Small intestine (tissue), 7 donors: Measurements from ENCODE around the gene CENPB. TPM values are rescaled to one million over a fixed set of nuclear protein-coding genes. Genes with fewer than 3 reads are reported as not detected.

ENCODE experiments used
- DNase-seq, 2 donors: peaks; one replicate each; pipeline versions ENCODE4 v3.0.0 to v3.0.0-alpha.2; 2013
- FAIRE-seq: peaks from 2 replicates; lab custom pipeline; 2012; peaks lifted over from hg19 to GRCh38; lab: Jason Lieb, UNC
- H3K27ac ChIP-seq, 3 donors: one replicate each; pipeline ENCODE4 v1.5.1; 2013; ENCODE audit warnings: low read length in 2 of 3, mild to moderate bottlenecking in 2 of 3, control low read depth in 1 of 3, inconsistent platforms in 1 of 3, low read depth in 1 of 3, moderate library complexity in 1 of 3
- H3K27me3 ChIP-seq, 3 donors: one replicate each; pipeline ENCODE4 v1.6.1; 2013; ENCODE audit warnings: low read length in 3 of 3, inconsistent platforms in 1 of 3; ENCODE audit not compliant: control insufficient read depth in 3 of 3, insufficient read depth in 3 of 3
- H3K36me3 ChIP-seq, 3 donors: one replicate each; pipeline ENCODE4 v1.6.1; 2013; ENCODE audit warnings: low read length in 3 of 3, inconsistent platforms in 1 of 3, low read depth in 1 of 3, mild to moderate bottlenecking in 1 of 3, moderate library complexity in 1 of 3; ENCODE audit not compliant: control insufficient read depth in 3 of 3, insufficient read depth in 2 of 3
- H3K4me1 ChIP-seq, 3 donors: one replicate each; pipeline ENCODE4 v1.6.1; 2013; ENCODE audit warnings: low read length in 2 of 3, inconsistent platforms in 1 of 3, low read depth in 1 of 3, mild to moderate bottlenecking in 1 of 3, moderate library complexity in 1 of 3; ENCODE audit not compliant: control insufficient read depth in 3 of 3, insufficient read depth in 2 of 3
- H3K4me3 ChIP-seq, 3 donors: one replicate each; pipeline ENCODE4 v1.5.1; 2013; ENCODE audit warnings: low read length in 3 of 3, control low read depth in 1 of 3, inconsistent platforms in 1 of 3, low read depth in 1 of 3, mild to moderate bottlenecking in 1 of 3, moderate library complexity in 1 of 3
- H3K9me3 ChIP-seq, 2 donors: one replicate each; pipeline ENCODE4 v1.6.1; 2013; ENCODE audit warnings: low read depth in 1 of 2, low read length in 1 of 2; ENCODE audit not compliant: control insufficient read depth in 2 of 2, insufficient read depth in 1 of 2
- WGBS, 3 donors: extraction: QIAGEN DNeasy Blood & Tissue Kit; methylation state at CpG; one replicate each; pipeline ENCODE4 v1.1.7; 2013; 5-methylcytosine and 5-hydroxymethylcytosine counted together
- polyA plus RNA-seq, 4 donors: library from polyadenylated mRNA; stranded (reverse) in 3 of 4; unstranded in 1 of 4; fragments of 200-250 nt in 3 of 4; fragments of 120-200 nt in 1 of 4; gene quantifications; one replicate each; pipeline versions ENCODE4 v1.2.1 to v1.2.3, GENCODE V29; 2013
- donor health status: healthy with polysubstance abuse.
- donor health status: control.
- donor health status: control.
- donor health status: Bipolar disorder and iron deficiency.
- donor health status: healthy.

CENPB gene
- polyA plus RNA-seq, 4 donors = 54.7 to 73.2 (median 60.5) TPM

DNA sequence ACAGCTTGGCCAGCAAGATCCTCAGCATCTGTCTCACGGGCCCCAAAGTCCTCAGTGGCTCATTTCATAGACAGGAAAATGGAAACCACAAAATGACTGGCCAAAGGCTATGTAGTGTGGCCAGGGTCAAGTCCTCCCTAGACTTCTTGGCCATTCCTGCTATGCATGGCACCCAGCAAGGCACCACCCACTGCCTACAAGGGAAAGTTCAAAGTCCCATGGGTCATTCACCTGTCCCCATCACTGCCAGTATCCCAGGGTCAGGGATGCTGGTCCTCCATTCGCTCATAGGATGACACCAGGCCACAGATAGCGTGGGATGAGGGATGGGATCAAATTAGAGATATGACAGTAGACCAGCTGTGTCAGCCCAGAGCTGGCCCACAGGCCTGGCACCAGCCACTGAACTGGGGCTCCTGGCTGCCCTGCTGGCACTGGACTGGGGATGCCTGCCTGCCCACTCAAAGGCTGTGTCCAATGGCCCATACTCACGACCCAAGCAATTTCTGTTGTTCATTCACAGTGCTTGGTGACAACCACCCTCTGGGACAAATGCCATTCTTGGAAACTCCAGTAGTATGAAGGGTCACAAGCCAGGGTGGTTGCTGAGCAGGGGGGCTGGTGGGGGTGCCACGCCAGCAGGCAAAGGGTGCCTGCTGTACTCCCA lies 30.6 kb downstream of the CENPB start:
- no peaks in the 10 kb centered on the region for H3K9me3 ChIP-seq
- WGBS, 3 donors = 72 to 98% (median 93%) methylated on average over 4 to 5 of the region's 5 CpGs
- H3K27me3 ChIP-seq = peaks cover 0 to 5% (median 0%) of the 10 kb centered on the region in 3 donors
- peaks cover 0 to 57% (median 0%) of the 10 kb centered on the region in 3 donors for H3K36me3 ChIP-seq
- FAIRE-seq (no peak), DNase-seq (no peak)
- H3K4me1 ChIP-seq = peaks cover 0 to 5% (median 3%) of the 10 kb centered on the region in 3 donors
- H3K27ac ChIP-seq = no peak overlapping the region
- no peak overlapping the region for H3K4me3 ChIP-seq

GRCh38 chr20:3755269-3755668 lies 31.3 kb downstream of the CENPB start:
- no peaks in the 10 kb centered on the region for H3K9me3 ChIP-seq
- DNase-seq (no peak), FAIRE-seq (no peak)
- no peak overlapping the region for H3K27ac ChIP-seq
- peaks cover 0 to 12% (median 0%) of the 10 kb centered on the region in 3 donors for H3K27me3 ChIP-seq
- peaks cover 0 to 58% (median 0%) of the 10 kb centered on the region in 3 donors for H3K36me3 ChIP-seq
- H3K4me1 ChIP-seq = peaks cover 0 to 5% (median 3%) of the 10 kb centered on the region in 3 donors
- WGBS, 3 donors = 82 to 91% (median 86%) methylated on average over 7 of the region's 7 CpGs
- no peak overlapping the region for H3K4me3 ChIP-seq

GRCh38 chr20:3754276-3754630 lies 32.3 kb downstream of the CENPB start:
- Histone ChIP-seq H3K4me1 (peaks cover 0 to 9% (median 3%) of the 10 kb centered on the region in 3 donors), H3K9me3 (no peaks in the 10 kb centered on the region), H3K27ac (no peak overlapping the region), H3K27me3 (peaks cover 0 to 21% (median 0%) of the 10 kb centered on the region in 3 donors), H3K36me3 (peaks cover 0 to 53% (median 0%) of the 10 kb centered on the region in 3 donors), H3K4me3 (no peak overlapping the region)
- FAIRE-seq (no peak), DNase-seq (no peak)
- 93 to 98% (median 95%) methylated on average over 16 of the region's 16 CpGs for WGBS, 3 donors

GRCh38 chr20:3753501-3754275 lies 32.9 kb downstream of the CENPB start:
- no peak for FAIRE-seq
- Histone ChIP-seq H3K4me3 (no peak overlapping the region), H3K27ac (no peak overlapping the region), H3K9me3 (no peaks in the 10 kb centered on the region), H3K4me1 (peaks cover 0 to 9% (median 3%) of the 10 kb centered on the region in 3 donors), H3K27me3 (peaks cover 0 to 26% (median 0%) of the 10 kb centered on the region in 3 donors), H3K36me3 (peaks cover 0 to 47% (median 0%) of the 10 kb centered on the region in 3 donors)
- DNase-seq = no peak
- 86 to 92% (median 88%) methylated on average over 20 to 26 of the region's 26 CpGs for WGBS, 3 donors

- FAIRE-seq = no peak
- no peaks in the 10 kb centered on the region for H3K9me3 ChIP-seq
- peaks cover 0 to 13% (median 3%) of the 10 kb centered on the region in 3 donors for H3K4me1 ChIP-seq
- H3K4me3 ChIP-seq = no peak overlapping the region
- no peak overlapping the region for H3K27ac ChIP-seq
- H3K36me3 ChIP-seq = peaks cover 0 to 45% (median 0%) of the 10 kb centered on the region in 3 donors
- H3K27me3 ChIP-seq = peaks cover 0 to 29% (median 0%) of the 10 kb centered on the region in 3 donors
- DNase-seq = peak; percentile 64 to 72
- WGBS, 3 donors = 42 to 61% (median 43%) methylated on average over 4 of the region's 4 CpGs
Measured at GRCh38 chr20:3753098-3753497, 33.4 kb downstream of the CENPB start.

GRCh38 chr20:3752386-3752759 lies 34.2 kb downstream of the CENPB start:
- Histone ChIP-seq H3K36me3 (peaks cover 0 to 46% (median 0%) of the 10 kb centered on the region in 3 donors), H3K4me3 (peak overlapping the region in 2 of 3 donors; percentile 18 to 42), H3K27ac (no peak overlapping the region), H3K27me3 (peaks cover 0 to 29% (median 0%) of the 10 kb centered on the region in 3 donors), H3K4me1 (peaks cover 0 to 19% (median 3%) of the 10 kb centered on the region in 3 donors), H3K9me3 (no peaks in the 10 kb centered on the region)
- DNase-seq = peak in 1 of 2 donors; percentile 57
- 21 to 45% (median 24%) methylated on average over 13 of the region's 13 CpGs for WGBS, 3 donors
- FAIRE-seq = no peak

DNA sequence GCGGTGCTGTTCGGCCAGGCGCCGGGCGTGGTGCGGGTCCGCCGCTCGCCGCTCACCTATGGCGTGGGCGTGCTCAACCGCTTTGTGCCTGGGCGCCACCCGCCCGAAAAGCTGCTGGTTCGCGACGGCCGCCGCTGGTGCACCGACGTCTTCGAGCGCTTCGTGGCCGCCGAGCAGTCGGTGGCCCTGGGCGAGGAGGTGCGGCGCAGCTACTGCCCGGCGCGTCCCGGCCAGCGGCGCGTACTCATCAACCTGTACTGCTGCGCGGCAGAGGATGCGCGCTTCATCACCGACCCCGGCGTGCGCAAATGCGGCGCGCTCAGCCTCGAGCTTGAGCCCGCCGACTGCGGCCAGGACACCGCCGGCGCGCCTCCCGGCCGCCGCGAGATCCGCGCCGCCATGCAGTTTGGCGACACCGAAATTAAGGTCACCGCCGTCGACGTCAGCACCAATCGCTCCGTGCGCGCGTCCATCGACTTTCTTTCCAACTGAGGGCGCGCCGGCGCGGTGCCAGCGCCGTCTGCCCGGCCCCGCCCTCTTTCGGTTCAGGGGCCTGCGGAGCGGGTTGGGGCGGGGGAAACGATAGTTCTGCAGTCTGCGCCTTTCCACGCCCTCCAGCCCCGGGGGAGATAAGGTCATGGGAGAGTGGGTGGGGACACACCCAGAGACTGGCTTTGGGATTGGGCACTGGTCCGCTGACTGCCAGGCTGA lies 34.7 kb downstream of the CENPB start:
- H3K4me1 ChIP-seq = peaks cover 0 to 23% (median 5%) of the 10 kb centered on the region in 3 donors
- H3K27ac ChIP-seq = no peak overlapping the region
- WGBS, 3 donors = 14 to 48% (median 30%) methylated on average over 91 to 95 of the region's 95 CpGs
- peak overlapping the region in 2 of 3 donors; percentile 18 to 42 for H3K4me3 ChIP-seq
- DNase-seq (peak; percentile 72 to 79), FAIRE-seq (no peak)
- no peaks in the 10 kb centered on the region for H3K9me3 ChIP-seq
- H3K36me3 ChIP-seq = peaks cover 0 to 50% (median 0%) of the 10 kb centered on the region in 3 donors
- peaks cover 0 to 29% (median 0%) of the 10 kb centered on the region in 3 donors for H3K27me3 ChIP-seq

DNA sequence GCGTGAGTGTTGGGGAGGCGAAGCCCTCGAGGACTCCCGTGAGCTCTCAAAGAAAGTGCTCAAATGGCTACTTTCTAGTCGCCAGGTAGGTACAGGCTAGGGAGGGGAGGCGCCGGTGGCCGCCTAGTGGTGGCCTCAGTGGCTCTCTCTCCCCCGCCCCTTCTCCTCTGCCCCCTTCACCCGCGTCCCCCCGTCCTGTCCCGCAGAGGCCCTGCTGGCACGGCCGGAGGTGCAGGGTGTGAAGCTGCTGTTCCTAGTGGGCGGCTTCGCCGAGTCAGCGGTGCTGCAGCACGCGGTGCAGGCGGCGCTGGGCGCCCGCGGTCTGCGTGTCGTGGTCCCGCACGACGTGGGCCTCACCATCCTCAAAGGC lies 35.2 kb downstream of the CENPB start:
- DNase-seq = no peak
- no peak for FAIRE-seq
- Histone ChIP-seq H3K27ac (no peak overlapping the region), H3K27me3 (peaks cover 0 to 29% (median 0%) of the 10 kb centered on the region in 3 donors), H3K4me3 (peak overlapping the region in 1 of 3 donors; percentile 42), H3K4me1 (peaks cover 0 to 23% (median 7%) of the 10 kb centered on the region in 3 donors), H3K9me3 (no peaks in the 10 kb centered on the region), H3K36me3 (peaks cover 0 to 48% (median 0%) of the 10 kb centered on the region in 3 donors)
- 24 to 63% (median 45%) methylated on average over 18 to 31 of the region's 31 CpGs for WGBS, 3 donors
